Sigmoid colon (tissue), 7 donors: Measurements from ENCODE around the gene GPC6. TPM values are rescaled to one million over a fixed set of nuclear protein-coding genes. Genes with fewer than 3 reads are reported as not detected.

Experiments
- DNase-seq: peaks from one replicate; pipeline ENCODE4 v3.0.0-alpha.2; 2019
- H3K27ac ChIP-seq, 4 donors: fragments of 200-600 bp; sonication (generic); one replicate each; pipeline ENCODE4 v1.5.1; 2016 to 2019; ENCODE audit warnings: mild to moderate bottlenecking in 1 of 4
- H3K27me3 ChIP-seq, 3 donors: fragments of 200-600 bp; sonication (generic); one replicate each; pipeline ENCODE4 v1.5.1; 2019; ENCODE audit warnings: mild to moderate bottlenecking in 1 of 3
- H3K36me3 ChIP-seq, 4 donors: fragments of 200-600 bp; sonication (generic); one replicate each; pipeline ENCODE4 v1.5.1; 2016 to 2019
- H3K4me1 ChIP-seq, 4 donors: fragments of 200-600 bp; sonication (generic); one replicate each; pipeline ENCODE4 v1.5.1; 2017 to 2019
- H3K4me3 ChIP-seq, 4 donors: fragments of 200-600 bp; sonication (generic); one replicate each; pipeline ENCODE4 v1.5.1; 2017 to 2019; ENCODE audit warnings: mild to moderate bottlenecking in 2 of 4, moderate library complexity in 1 of 4
- H3K9me3 ChIP-seq, 4 donors: fragments of 200-600 bp in 3 of 4; sonication (generic) in 3 of 4; one replicate each; pipeline versions ENCODE4 v1.5.1 to v1.6.1; 2013 to 2019
- CTCF ChIP-seq, 4 experiments: fragments of 450-650 bp in 3 of 4; fragments of 200-600 bp in 1 of 4; IDR thresholded peaks; one replicate each; pipeline ENCODE4 v1.5.1; 2016 to 2019; ENCODE audit warnings: antibody characterized with exemption in 4 of 4, mild to moderate bottlenecking in 3 of 4, moderate library complexity in 2 of 4
- EP300 ChIP-seq, 4 donors: sonication (generic); formaldehyde crosslinking; IDR thresholded peaks; one replicate each; pipeline ENCODE4 v1.6.1; 2017; ENCODE audit warnings: antibody characterized with exemption in 4 of 4
- POLR2A ChIP-seq, 2 donors: fragments of 450-650 bp; IDR thresholded peaks; one replicate each; pipeline ENCODE4 v1.6.1; 2016; ENCODE audit warnings: antibody characterized with exemption in 2 of 2, mild to moderate bottlenecking in 2 of 2, moderate library complexity in 2 of 2
- POLR2AphosphoS5 ChIP-seq, 4 donors: sonication (generic); formaldehyde crosslinking; IDR thresholded peaks; one replicate each; pipeline ENCODE4 v1.6.1; 2017; ENCODE audit warnings: antibody characterized with exemption in 4 of 4
- WGBS, 2 donors: extraction: QIAGEN DNeasy Blood & Tissue Kit; methylation state at CpG; one replicate each; pipeline ENCODE4 v1.1.7; 2013; 5-methylcytosine and 5-hydroxymethylcytosine counted together
- intact Hi-C: fragments of 100-400 bp; cut with DNase I; formaldehyde crosslinking; loops from one replicate; pipeline ENCODE4 v1.15.1; 2023
- polyA plus RNA-seq, 3 donors: library from polyadenylated mRNA; stranded (reverse); fragments of 200-250 nt; gene quantifications; one replicate each; pipeline ENCODE4 v1.2.3, GENCODE V29; 2013
- total RNA-seq, 4 donors: library from RNA; depleted of rRNA; stranded (reverse); fragments of >200 nt; gene quantifications; one replicate each; pipeline ENCODE4 v1.1.0, GENCODE V29; 2016
- donor health status: healthy with polysubstance abuse.
- donor health status: Bipolar disorder and iron deficiency.
- donor health status: healthy.

The GPC6 gene
- total and polyA plus RNA-seq, 7 donors: 0.23 to 27.5 (median 14.4) TPM

GRCh38 chr13:94331281-94331680 is 1104.7 kb downstream of the GPC6 start:
- Histone ChIP-seq H3K36me3 (no peaks in the 10 kb centered on the region), H3K4me3 (no peak overlapping the region), H3K4me1 (peaks cover 0 to 46% (median 34%) of the 10 kb centered on the region in 4 donors), H3K9me3 (no peaks in the 10 kb centered on the region), H3K27me3 (no peaks in the 10 kb centered on the region), H3K27ac (peak overlapping the region in 3 of 4 donors; percentile 17 to 56 (median 53))
- intact Hi-C loops: no loop called here
- 82 to 84% methylated on average over 3 of the region's 3 CpGs for WGBS, 2 donors
- TF ChIP-seq POLR2AphosphoS5 (IDR thresholded peaks at IDR 0.05): no peak
- no peak for TF ChIP-seq POLR2A (IDR thresholded peaks at IDR 0.05)
- DNase-seq: no peak

GRCh38 chr13:94332359-94333096 is 1105.9 kb downstream of the GPC6 start:
- H3K9me3 ChIP-seq: no peaks in the 10 kb centered on the region
- H3K27ac ChIP-seq: peak overlapping the region in 3 of 4 donors; percentile 29 to 56 (median 53)
- H3K27me3 ChIP-seq: no peaks in the 10 kb centered on the region
- 70 to 83% methylated on average over 10 of the region's 10 CpGs for WGBS, 2 donors
- DNase-seq: no peak
- intact Hi-C loops: no loop called here
- H3K4me3 ChIP-seq: no peak overlapping the region
- H3K36me3 ChIP-seq: no peaks in the 10 kb centered on the region
- H3K4me1 ChIP-seq: peaks cover 0 to 46% (median 34%) of the 10 kb centered on the region in 4 donors
- no peak for TF ChIP-seq CTCF (IDR thresholded peaks at IDR 0.05)
- TF ChIP-seq POLR2A (IDR thresholded peaks at IDR 0.05): no peak
- peak in 2 of 4 donors; percentile 33 to 37 for TF ChIP-seq POLR2AphosphoS5 (IDR thresholded peaks at IDR 0.05)
- TF ChIP-seq EP300 (IDR thresholded peaks at IDR 0.05): no peak

- H3K27ac ChIP-seq: peak overlapping the region in 3 of 4 donors; percentile 29 to 56 (median 53)
These were observed 1106.7 kb downstream of the GPC6 start for GRCh38 chr13:94333131-94333820.

GRCh38 chr13:94335761-94336526 is 1109.3 kb downstream of the GPC6 start:
- no peak for DNase-seq
- Histone ChIP-seq H3K27me3 (no peaks in the 10 kb centered on the region), H3K9me3 (no peaks in the 10 kb centered on the region), H3K4me3 (no peak overlapping the region), H3K36me3 (no peaks in the 10 kb centered on the region), H3K4me1 (peaks cover 0 to 29% (median 16%) of the 10 kb centered on the region in 4 donors), H3K27ac (no peak overlapping the region)
- intact Hi-C loops: no loop called here
- WGBS, 2 donors: 46 to 79% methylated on average over 5 of the region's 5 CpGs
- no peak for TF ChIP-seq EP300 (IDR thresholded peaks at IDR 0.05)
- no peak for TF ChIP-seq POLR2A (IDR thresholded peaks at IDR 0.05)
- TF ChIP-seq CTCF (IDR thresholded peaks at IDR 0.05): no peak
- TF ChIP-seq POLR2AphosphoS5 (IDR thresholded peaks at IDR 0.05): no peak

More at GRCh38 chr13:94333131-94333820, 1106.7 kb downstream of the GPC6 start:
- H3K27me3 ChIP-seq: no peaks in the 10 kb centered on the region
- H3K9me3 ChIP-seq: no peaks in the 10 kb centered on the region
- H3K36me3 ChIP-seq: no peaks in the 10 kb centered on the region
- intact Hi-C loops: no loop called here
- WGBS, 2 donors: 76 to 81% methylated on average over 4 of the region's 4 CpGs
- no peak for DNase-seq
- peaks cover 0 to 46% (median 34%) of the 10 kb centered on the region in 4 donors for H3K4me1 ChIP-seq
- H3K4me3 ChIP-seq: no peak overlapping the region
- TF ChIP-seq CTCF (IDR thresholded peaks at IDR 0.05): no peak
